Pons (tissue), 1 donor: ENCODE data around the gene CDH19.
"Not testable (repeated sequence)": the region's sequence is repeated elsewhere in the genome, so short reads cannot be mapped to it uniquely, and the experiment has no call there.

ENCODE experiments used
- DNase-seq: peaks from one replicate; pipeline ENCODE4 v3.0.0-alpha.2; 2016; ENCODE audit warnings: low spot score

Gene CDH19

DNA sequence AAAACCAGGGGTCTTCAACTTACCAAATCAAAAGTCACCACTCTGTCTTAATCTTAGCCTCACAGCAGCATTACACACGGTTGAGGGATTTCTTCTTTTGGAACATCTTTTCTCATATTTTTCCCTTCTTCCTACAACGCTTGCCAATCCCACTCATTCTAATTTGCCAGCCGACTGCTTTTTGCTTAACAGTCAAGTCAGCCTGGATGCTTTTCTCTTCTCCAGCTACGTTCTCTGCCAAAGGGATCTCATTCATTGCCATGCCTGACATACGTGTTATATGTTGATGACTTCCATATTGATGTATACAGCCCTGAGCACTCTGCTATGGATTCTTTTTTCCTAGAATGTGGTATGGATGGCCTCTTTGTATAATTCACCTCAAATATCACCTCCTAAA, 37.3 kb downstream of the CDH19 start:
- no peak for DNase-seq

DNA sequence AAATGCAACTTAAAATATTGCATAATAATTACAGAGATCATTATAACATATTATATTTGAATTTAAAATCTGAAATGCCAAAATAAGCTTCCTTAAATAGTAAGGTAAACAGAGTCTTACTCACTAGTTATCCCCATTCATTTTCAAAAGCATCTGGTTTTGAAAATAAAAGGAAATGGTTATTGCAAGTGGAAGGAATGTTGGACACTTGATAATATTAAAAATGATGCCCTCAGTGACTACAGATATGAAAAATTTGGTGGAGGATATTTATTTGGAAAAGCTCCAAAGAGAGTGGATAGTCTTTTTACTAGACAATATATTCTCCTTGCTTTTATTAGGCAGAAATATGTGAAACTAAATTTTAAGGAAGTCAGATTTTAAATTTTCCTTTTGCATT, 39.7 kb downstream of the CDH19 start:
- no peak for DNase-seq

DNA sequence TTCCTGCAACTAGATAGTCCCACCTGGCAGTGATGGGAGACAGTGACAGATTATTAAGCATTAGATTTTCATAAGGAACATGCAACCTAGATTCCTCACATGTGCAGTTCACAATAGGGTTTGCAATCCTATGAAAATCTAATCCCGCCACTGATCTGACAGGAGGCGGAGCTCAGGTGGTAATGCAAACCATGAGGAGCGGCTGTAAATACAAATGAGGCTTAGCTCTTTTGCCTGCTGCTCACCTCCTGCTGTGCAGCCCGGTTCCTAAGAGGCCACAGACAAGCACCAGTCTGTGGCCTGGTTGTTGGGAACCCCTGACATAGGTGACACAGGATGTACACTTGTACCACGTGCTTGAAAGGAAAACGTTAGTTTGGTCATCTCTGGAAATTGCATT, 41.6 kb downstream of the CDH19 start:
- DNase-seq = no peak

DNA sequence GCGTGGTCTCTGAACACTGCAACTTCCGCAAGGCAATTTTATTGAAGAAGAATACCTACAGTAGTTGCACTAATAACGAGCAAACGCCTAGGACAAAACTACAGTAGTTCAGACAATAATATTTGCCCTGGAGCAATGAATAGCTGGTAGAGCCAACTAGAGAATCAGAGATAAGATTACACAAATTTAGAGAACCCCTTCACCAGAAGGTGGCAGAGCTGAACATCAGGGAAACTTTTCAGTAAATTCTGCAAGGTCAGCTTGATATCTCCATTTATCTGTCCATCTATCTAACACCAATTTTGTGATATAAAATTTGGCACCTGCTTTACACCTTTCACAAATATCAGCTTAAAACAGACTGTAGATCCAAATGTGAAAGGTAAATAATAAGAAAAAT, 43.8 kb downstream of the CDH19 start:
- peak; percentile 88 for DNase-seq

DNA sequence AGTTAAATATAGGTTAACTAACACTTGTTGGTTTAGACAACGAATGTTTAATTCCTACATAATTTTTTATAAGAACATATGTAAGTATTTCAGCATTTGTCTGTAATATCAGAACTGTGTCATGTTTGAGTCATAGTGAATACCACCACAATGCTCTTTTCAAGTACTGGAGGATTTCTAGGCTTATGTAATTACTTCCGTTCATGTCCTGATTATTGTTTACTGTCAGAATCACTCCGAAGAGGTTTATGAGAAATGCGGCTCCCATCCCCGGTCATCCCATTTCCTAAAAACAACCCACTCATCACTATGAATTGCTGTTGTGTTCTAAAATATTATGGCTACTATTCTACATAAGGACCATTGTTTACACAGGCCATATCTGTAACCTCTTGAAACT, 45.1 kb downstream of the CDH19 start:
- peak; percentile 46 for DNase-seq

DNA sequence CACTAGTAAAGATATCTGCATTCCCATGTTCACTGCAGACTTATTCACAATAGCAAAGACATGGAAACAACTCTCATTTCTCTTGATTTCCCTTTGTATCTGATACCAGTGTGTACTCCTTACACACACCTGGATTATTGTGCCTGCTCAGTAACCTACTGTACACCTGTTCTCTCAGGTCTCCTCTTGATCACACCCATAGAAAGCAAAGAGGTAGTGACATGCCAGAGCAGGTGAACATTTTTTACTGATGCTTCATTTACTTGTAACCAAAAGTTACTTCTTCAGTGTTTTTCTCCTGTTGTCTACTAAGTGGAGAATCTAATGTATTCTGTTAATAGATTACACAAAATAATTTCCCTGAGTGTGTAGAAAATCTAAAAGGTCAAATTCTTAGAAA, 46.8 kb downstream of the CDH19 start:
- no peak for DNase-seq

DNA sequence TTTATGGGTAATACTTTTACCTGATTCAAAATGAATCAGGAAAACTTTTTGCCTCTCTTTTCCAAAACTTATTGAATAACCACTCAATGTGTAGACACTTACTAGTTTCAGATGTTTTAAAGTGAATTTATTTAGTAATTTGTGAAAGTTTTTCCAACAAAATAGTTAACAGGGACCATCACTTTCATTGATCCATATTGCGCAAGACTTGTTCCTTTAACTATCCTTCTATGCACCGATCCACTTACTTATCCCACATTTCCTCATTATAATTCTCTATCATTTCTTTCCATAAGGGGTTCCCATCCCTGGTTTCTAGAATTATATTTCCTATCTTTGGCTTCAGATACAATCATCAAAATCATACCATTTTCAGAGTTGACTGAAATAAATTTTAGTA, 48.3 kb downstream of the CDH19 start:
- no peak for DNase-seq

DNA sequence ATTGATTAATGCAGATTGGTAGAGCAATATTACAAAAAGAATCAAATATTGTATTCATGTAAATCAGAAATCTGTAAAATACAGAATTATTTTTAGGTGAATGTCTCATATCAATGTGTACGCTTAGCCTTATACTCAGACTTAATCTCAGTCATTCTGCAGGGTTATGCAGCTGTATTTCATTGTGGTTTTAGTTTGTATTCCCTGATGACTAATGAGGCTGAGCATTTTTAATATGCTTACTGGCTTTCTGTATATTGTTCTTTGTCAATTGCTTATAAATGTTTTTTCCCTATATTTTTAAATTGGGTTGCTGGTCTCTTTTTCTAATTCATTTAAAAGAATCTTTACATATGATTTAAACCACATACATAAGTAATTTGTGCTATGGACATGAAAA, 50.1 kb downstream of the CDH19 start:
- no peak for DNase-seq

DNA sequence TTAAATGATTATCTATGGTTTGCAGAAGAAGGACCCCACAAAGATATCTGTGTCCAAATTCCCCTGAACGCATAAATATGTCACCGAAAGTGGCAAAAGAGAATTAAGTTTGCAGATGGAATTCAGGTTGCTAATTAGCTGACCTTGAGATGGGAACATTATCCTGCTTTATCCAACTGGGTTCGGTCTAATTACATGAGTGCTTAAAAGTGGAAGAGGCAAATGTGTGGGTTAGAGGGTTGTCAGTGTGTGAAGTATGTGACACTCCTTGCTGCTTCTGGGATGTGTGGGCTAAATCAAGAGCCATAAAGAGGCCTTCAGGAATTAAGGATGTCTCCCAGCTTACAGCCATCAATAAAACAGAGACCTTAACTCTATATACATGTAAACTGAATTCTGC, 53.5 kb downstream of the CDH19 start:
- no peak for DNase-seq

DNA sequence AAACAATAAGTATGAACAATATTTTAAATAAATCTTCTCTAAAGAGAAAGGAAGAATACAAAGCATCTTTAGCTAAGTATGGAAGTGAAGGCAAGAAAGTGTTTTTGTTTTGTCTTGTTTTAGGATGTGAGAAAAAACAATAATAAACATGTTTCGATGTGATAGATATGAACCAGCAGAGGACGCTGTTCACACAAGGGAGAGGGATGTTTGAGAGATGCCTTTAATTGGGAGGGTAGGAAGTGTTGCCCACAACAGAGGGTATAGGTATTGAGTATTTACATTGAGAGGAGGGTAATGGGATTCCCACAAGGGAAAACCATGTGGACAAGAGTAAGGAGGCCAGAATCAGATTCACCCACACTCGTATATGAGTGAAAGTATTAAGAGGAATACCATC, 55.1 kb downstream of the CDH19 start:
- no peak for DNase-seq

DNA sequence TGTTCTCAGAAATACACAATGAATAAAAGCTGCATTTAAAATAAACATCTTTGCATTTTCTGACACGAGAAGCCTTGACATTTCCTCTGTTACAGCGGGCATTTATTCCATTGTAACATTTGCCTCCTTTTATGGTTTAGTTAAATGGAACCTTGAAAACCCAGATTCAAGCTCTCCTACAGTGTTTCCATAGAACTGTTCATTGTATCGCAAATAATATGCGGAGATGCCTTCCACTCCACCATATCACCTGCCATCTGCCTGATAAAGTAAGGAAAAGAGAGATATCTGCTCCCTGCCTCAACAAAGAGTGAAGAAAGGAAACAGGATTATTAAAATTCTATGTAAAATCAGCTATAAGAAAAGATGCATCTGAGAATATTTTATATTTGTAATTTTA, 69.8 kb downstream of the CDH19 start:
- no peak for DNase-seq

DNA sequence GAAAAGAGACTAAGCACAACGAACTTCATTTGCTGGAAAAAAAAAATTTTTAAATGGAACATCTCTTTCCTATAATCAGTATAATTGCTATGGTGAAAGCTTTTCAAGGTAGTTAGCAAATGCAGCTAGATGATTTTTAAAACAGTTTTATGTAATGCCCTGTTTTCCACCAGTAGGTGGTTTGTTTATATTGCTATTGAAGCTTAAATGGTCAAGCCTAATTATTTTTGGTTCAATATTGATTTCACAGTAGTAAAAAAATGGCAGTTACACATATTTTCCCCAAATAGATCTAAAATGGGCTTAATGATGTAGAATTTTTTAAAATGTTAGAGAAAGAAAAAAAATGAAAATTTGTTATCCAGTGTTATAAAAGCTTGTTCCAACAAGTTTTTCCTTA, 70.2 kb downstream of the CDH19 start:
- DNase-seq = no peak

DNA sequence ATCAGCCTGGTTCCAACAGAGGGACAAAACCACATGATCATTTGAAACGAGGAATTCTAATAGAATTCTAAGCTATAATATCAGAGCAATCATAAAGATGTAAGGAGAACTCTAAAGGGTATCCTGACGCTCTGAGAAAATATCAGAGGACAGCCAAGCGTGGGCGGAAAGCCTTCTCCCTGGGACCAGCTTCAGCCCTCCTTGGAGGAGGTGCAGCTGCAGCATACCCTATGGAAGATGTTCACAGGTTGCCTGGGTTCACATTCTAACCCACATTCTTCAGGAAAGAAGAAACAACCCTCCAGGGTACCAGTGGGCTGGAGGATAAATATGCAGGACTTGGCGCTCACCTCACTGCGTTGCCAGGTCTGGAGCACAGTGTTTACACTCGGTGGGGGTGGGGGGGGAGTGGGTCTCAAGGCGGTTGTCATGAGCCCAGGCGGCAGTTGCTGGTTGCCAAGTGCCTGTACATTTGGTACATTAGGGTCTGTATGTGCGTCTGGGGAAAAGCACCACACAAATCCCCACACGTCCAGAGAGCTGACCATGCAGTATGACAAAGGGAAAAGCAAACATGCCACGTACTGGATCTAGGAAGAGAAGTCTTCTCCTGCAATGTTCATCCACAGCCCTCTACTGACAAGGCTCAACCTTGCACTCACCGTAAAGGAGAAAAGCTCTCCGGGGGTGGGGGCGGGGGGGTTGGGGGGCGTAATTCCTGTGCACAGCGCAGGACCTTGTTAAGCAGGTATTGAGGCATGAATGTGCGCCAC, 80.5 kb downstream of the CDH19 start:
- DNase-seq = no peak

DNA sequence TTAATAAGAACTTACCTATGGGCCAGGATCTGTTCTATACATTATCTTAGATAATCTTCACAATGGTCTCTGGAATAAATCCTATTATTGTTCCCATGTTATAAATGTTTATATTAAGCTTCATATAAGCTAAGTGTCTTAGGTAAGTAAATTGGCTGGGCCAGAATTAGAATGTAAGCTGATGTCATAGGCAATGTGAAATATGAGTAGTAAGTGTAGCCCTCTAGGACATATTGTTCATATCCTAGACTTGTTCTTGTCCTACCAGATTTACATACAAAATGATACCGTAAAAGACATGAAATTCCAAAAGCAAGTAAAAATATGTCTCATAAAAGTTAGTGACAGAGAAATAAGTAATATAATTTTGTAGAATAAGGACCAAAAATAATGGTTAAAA, 89.9 kb downstream of the CDH19 start:
- no peak for DNase-seq

DNA sequence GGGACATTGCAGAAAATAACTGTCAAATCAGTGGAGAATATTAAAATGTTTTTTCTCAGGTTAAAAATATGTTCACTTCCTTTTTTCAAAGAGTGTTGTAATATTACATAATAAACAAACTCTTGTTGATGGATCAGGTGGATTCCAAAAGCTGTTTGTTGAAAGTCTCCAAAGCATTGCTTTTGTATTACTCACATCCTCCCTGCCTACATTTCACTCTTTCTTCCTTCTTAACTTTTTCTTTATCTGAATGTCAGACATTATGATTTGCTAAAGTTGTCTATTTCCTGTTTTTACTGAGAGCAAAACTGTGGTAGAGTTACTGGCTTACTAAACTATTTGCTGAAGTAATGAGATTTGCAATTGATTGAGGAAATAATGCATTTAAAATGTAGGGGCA, 92.1 kb downstream of the CDH19 start:
- no peak for DNase-seq

DNA sequence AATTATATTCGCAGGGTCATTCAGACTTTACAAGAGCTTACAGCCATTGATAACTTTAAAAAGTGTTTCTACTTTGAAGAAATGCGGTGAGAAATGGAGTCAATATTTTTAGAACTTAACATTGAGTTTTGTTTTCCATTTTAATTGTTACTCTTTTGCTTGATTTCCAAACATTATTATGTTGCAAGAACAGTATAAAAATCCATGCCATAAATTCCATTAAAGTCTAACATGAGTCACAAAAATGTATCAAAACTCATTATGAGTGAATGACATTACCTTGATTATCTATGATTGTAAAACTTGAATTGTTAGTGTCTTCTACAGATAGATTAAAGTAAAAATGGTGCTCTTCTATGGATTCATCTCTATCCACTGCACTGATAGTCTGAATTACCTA, 92.6 kb downstream of the CDH19 start:
- no peak for DNase-seq

DNA sequence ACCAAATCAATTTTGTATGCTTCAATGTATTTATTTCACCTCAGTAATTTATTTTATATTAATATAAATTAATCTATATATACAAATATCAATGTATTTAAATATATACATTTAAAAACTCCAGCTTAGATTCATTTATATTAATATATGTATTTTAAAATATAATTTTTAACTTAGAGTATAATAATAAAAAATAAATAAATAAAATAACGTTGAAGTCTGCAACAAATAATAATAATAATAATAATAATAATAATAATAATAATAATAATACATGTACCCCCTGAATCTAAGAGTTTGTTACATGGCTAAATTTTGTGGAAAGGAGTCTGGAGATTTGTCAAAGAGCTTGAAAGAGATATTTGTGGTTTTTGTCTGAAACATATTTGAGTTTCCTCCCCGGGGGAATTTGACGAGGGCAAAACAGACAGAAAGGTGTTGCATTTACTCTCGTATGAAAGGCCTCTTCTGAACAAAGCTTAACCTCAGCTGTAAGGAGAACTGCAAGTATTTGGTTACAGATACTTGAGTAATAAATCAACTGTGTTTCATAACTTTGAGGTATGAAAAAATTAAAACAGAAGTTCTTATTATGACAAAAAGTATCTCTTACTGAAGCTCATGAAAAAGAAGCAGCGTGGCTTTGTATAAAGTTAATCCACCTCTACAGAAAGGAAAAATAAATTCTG, 93.4 kb downstream of the CDH19 start:
- no peak for DNase-seq

DNA sequence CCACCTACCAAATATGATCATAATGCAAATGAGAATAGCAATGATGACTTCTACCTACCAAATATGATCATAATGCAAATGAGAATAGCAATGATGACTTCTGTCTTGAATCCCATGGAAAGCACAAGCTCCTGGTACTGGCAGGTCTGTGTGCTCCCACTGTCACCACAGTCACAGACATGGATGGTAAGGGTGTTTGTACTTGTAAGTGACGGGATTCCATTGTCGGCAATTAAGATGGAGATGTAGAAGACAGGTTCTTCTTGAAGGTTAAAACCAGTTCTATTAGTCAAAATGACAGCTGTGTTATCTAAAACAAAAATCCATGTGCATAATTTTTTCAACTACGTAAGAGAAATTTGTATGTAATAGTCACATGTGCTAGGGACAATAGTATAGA, 95.0 kb downstream of the CDH19 start:
- no peak for DNase-seq

DNA sequence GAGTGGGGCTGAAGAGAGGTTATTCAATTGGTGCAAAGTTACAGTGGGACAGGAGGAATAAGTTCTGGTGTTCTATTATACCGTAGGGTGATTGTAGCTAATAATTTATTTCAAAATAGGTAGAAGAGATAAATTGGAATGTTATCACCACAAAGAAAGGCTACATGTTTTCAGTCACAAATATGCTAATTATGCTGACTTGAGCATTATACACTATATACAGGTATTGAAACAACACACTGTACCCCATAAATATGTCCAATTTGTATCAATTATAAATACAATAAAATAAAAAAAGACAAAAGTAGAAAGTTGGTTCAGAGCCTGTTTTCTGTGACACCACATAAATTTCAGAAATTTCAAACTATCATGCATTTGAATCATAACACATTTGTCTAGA, 97.7 kb downstream of the CDH19 start:
- no peak for DNase-seq

DNA sequence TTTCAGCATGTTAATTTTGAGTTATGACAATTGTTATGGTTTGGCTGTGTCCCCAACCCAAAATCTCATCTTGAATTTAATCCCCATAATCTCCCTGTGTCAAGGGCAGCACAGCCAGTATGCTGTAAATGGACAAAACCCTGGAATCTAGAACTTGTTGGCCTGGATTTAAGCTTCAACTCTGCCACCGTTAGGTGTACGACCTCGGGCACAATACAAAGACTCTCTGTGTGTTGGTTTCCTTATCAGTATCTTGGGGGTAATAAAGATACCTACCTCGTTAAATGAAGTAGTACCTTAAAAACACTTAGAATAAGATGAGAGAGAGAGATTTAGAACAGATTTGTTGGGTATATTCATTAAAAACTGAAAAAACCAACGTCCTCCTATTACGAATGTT, 106.5 kb downstream of the CDH19 start:
- DNase-seq = no peak

DNA sequence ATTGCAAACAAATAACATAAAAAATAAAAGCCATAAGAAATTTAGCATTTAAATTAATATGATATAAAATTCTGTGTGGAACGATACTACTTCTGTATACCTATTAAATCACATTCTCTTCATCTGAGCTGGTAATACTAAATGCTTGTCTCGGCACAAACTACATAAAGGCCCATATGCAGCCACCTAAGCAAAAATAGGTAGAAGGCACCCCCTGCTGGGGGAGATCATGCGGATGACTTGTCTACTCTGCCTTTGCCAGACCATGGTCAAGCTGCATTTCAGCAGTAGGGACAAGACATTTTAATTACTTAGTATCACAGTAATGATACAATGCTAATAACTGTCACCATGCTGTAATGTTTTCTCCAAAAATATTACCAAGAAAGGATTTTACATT, 108.0 kb downstream of the CDH19 start:
- peak; percentile 80 for DNase-seq

DNA sequence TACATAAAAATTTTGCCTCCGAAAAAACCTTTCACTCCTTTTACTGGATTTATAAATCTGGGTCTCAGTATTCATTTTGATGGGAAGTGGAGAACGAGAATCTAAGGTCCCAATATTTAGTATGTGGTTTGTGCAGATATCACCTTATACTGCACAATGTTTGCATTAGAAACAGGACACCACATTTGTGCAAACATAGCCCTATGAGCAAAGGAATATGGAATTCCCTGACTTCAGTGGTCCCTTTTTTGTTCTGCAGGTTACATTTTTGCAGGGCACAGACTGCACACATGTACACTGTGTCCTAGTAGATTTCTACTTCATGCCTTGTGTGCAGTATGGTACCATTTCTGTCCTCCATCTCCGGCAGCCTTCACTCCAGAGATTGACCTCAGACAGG, 130.0 kb downstream of the CDH19 start:
- no peak for DNase-seq

DNA sequence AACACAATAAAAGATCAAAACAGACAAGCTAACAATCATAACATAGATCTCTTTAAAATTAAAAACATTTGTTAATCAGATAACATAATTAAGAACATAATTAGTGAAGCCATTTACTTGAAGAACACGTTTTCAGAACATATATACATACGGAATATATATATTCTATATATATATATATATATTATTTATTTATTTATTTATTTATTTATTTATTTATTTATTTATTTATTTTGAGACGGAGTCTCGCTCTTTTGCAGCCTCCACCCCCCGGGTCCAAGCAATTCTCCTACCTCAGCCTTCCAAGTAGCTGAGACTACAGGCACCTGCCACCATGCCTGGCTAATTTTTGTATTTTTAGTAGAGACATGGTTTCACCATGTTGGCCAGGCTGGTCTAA, 137.7 kb downstream of the CDH19 start:
- not testable (repeated sequence) for DNase-seq

DNA sequence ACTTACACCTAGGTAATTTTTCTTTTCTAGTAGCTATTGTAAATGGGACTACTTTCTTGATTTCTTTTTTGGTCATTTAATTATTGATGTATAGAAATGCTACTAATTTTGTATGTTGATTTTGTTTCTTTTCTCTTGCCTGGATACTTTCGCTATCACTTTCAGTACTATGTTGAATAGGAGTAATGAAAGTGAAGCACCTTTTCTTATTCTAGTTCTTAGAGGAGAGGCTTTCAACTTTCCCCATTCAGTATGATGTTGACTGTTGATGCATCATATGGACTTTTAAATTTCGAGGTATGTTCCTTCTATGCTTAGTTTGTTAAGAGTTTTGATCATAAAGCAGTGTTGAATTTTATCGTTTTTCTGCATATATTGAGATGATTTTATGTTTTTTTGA, 142.5 kb downstream of the CDH19 start:
- no peak for DNase-seq
